Neural progenitor cell (in vitro differentiated cells): ENCODE results near the gene CDC42EP4. TPM values are rescaled to one million over a fixed set of nuclear protein-coding genes. Genes with fewer than 3 reads are reported as not detected.

Experiments
- DNase-seq: peaks from one replicate; pipeline ENCODE4 v3.0.0-alpha.2; 2016; ENCODE audit warnings: low spot score
- H2AFZ ChIP-seq: fragments of 200-600 bp; sonication (generic); replicated peaks from 2 replicates; pipeline ENCODE4 v1.6.1; 2016; ENCODE audit warnings: antibody characterized with exemption
- H3F3A ChIP-seq: fragments of 200-600 bp; sonication (generic); 2 replicates; pipeline ENCODE4 v1.6.1; 2016; ENCODE audit warnings: antibody characterized with exemption, low read depth
- H3K27ac ChIP-seq: fragments of 200-600 bp; sonication (generic); 2 replicates; pipeline ENCODE4 v1.5.1; 2016; ENCODE audit warnings: mild to moderate bottlenecking
- H3K27me3 ChIP-seq: fragments of 200-600 bp; sonication (generic); 2 replicates; pipeline ENCODE4 v1.6.1; 2016; ENCODE audit warnings: mild to moderate bottlenecking, moderate library complexity
- H3K36me3 ChIP-seq: fragments of 200-600 bp; sonication (generic); 2 replicates; pipeline ENCODE4 v1.5.1; 2016
- H3K4me1 ChIP-seq: fragments of 200-600 bp; sonication (generic); 2 replicates; pipeline ENCODE4 v1.6.1; 2016; ENCODE audit warnings: mixed run types
- H3K4me2 ChIP-seq: fragments of 200-600 bp; sonication (generic); 2 replicates; pipeline ENCODE4 v1.6.1; 2016
- H3K4me3 ChIP-seq: fragments of 200-600 bp; sonication (generic); 2 replicates; pipeline ENCODE4 v1.5.1; 2016
- H3K79me2 ChIP-seq: fragments of 200-600 bp; sonication (generic); 2 replicates; pipeline ENCODE4 v1.6.1; 2016; ENCODE audit warnings: low read depth
- H3K9ac ChIP-seq: fragments of 200-600 bp; sonication (generic); 2 replicates; pipeline ENCODE4 v1.6.1; 2016
- H3K9me3 ChIP-seq: fragments of 200-600 bp; sonication (generic); 2 replicates; pipeline ENCODE4 v1.5.1; 2016; ENCODE audit warnings: low read depth
- H4K20me1 ChIP-seq: fragments of 200-600 bp; sonication (generic); 2 replicates; pipeline ENCODE4 v1.6.1; 2016; ENCODE audit warnings: low read depth
- H3K27ac Mint-ChIP-seq: 3 replicates; pipeline ENCODE4 v1.8.0; 2021; ENCODE audit warnings: mixed read lengths
- H3K27me3 Mint-ChIP-seq: 2 replicates; pipeline ENCODE4 v1.8.0; 2022; ENCODE audit warnings: low read depth, mild to moderate bottlenecking, inconsistent platforms, moderate library complexity, mixed read lengths; ENCODE audit not compliant: insufficient read depth
- H3K36me3 Mint-ChIP-seq: 3 replicates; pipeline ENCODE4 v1.8.0; 2021; ENCODE audit warnings: mixed read lengths
- H3K4me1 Mint-ChIP-seq: 3 replicates; pipeline ENCODE4 v1.8.0; 2021; ENCODE audit warnings: mixed read lengths
- H3K4me3 Mint-ChIP-seq: 3 replicates; pipeline ENCODE4 v1.8.0; 2021; ENCODE audit warnings: mild to moderate bottlenecking, moderate library complexity, mixed read lengths
- H3K9me3 Mint-ChIP-seq: 3 replicates; pipeline ENCODE4 v1.8.0; 2020; ENCODE audit warnings: mixed read lengths
- CTCF ChIP-seq: fragments of 200-600 bp; sonication (generic); IDR thresholded peaks from 2 replicates; pipeline ENCODE4 v1.5.1; 2017; ENCODE audit warnings: antibody characterized with exemption, mild to moderate bottlenecking
- EZH2 ChIP-seq: fragments of 200-600 bp; sonication (generic); IDR thresholded peaks from 2 replicates; pipeline ENCODE4 v1.6.1; 2017; ENCODE audit warnings: antibody characterized with exemption, mild to moderate bottlenecking, moderate library complexity
- EZH2phosphoT487 ChIP-seq: fragments of 200-600 bp; sonication (generic); IDR thresholded peaks from 2 replicates; pipeline ENCODE4 v1.6.1; 2017; ENCODE audit warnings: antibody characterized with exemption
- total RNA-seq: library from RNA; depleted of rRNA; stranded (reverse); fragments of >200 nt; gene quantifications from 2 replicates; pipeline ENCODE4 v1.2.3, GENCODE V29; 2015; ENCODE audit warnings: low replicate concordance

CDC42EP4 gene
- total RNA-seq, 1 donor from 2014 or later: 10.8 TPM

DNA sequence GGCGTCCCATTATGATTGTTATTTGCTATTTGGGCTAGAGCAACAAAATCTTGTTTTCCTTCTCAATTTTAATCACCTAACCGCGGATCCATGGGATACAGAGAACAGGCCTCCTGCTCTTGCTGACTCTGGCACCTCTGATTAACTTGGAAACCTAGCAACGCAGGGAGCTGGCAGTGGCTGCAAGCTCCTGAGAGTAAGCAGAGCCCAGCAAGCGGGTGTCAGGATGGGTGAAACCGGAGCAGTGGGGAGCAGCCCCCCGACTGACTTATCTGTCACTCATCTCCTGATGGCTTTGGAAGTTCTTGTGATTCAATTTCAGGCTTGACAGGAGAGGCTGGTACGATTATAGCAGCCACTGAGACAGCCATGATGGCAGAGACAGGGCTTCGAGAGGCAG lies 45.5 kb upstream of the CDC42EP4 start:
- H3K27ac ChIP-seq: no peak overlapping the region
- Mint-ChIP-seq H3K9me3 (no peaks in the 10 kb centered on the region), H3K27me3 (peaks cover 4% of the 10 kb centered on the region), H3K36me3 (peaks cover 27% of the 10 kb centered on the region), H3K4me1 (peaks cover 27% of the 10 kb centered on the region), H3K27ac (no peak overlapping the region), H3K4me3 (no peak overlapping the region)
- H3K4me3 ChIP-seq: no peak overlapping the region
- H3K79me2 ChIP-seq: no peaks in the 10 kb centered on the region
- H3K36me3 ChIP-seq: no peaks in the 10 kb centered on the region
- peaks cover 33% of the 10 kb centered on the region for H4K20me1 ChIP-seq
- no peak overlapping the region for H3K4me2 ChIP-seq
- H3K27me3 ChIP-seq: no peaks in the 10 kb centered on the region
- peaks cover 31% of the 10 kb centered on the region for H3F3A ChIP-seq
- no peak overlapping the region for H2AFZ ChIP-seq
- H3K9me3 ChIP-seq: no peaks in the 10 kb centered on the region
- H3K9ac ChIP-seq: no peak overlapping the region
- TF ChIP-seq CTCF (no peak), EZH2phosphoT487 (no peak), EZH2 (no peak)
- no peak for DNase-seq
- H3K4me1 ChIP-seq: peaks cover 30% of the 10 kb centered on the region

DNA sequence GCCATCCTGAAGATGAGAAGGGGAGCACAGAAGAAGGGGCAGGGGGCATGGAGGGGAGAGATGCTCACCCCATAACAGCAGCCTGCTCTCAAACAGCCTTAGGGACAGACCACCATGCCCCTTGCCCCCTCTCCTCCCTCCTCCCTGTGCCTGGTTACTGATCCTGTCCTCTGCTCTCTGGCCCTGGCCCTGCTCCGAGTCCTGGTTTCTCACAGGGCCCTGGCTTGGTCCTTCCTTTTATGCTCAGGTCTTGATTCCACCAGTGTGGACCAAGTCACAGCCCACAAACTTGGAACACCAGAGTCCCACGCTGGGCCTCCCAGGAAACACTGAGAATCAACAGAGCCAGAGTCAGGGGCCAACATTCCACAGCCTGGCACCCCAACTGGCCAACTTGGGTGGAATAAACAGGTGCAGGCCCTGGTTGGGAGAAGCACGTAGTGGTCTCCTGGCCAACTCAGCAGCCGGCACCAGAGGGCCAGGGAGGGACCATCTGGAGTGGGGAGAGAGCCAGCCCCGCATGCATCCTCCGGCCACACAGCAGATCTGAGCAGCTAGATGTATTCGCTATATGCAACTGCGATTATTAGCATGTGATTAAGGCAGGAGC lies 44.9 kb upstream of the CDC42EP4 start:
- Histone ChIP-seq H3K79me2 (no peaks in the 10 kb centered on the region), H2AFZ (no peak overlapping the region), H3K36me3 (no peaks in the 10 kb centered on the region), H3K9ac (no peak overlapping the region), H3K4me1 (peaks cover 24% of the 10 kb centered on the region), H3K4me3 (no peak overlapping the region), H4K20me1 (peaks cover 27% of the 10 kb centered on the region), H3K9me3 (no peaks in the 10 kb centered on the region), H3K27ac (no peak overlapping the region), H3K27me3 (no peaks in the 10 kb centered on the region), H3F3A (peaks cover 25% of the 10 kb centered on the region), H3K4me2 (no peak overlapping the region)
- Mint-ChIP-seq H3K4me3 (no peak overlapping the region), H3K9me3 (no peaks in the 10 kb centered on the region), H3K27me3 (peaks cover 8% of the 10 kb centered on the region), H3K36me3 (peaks cover 31% of the 10 kb centered on the region), H3K4me1 (peaks cover 21% of the 10 kb centered on the region), H3K27ac (no peak overlapping the region)
- no peak for TF ChIP-seq EZH2
- DNase-seq: no peak

DNA sequence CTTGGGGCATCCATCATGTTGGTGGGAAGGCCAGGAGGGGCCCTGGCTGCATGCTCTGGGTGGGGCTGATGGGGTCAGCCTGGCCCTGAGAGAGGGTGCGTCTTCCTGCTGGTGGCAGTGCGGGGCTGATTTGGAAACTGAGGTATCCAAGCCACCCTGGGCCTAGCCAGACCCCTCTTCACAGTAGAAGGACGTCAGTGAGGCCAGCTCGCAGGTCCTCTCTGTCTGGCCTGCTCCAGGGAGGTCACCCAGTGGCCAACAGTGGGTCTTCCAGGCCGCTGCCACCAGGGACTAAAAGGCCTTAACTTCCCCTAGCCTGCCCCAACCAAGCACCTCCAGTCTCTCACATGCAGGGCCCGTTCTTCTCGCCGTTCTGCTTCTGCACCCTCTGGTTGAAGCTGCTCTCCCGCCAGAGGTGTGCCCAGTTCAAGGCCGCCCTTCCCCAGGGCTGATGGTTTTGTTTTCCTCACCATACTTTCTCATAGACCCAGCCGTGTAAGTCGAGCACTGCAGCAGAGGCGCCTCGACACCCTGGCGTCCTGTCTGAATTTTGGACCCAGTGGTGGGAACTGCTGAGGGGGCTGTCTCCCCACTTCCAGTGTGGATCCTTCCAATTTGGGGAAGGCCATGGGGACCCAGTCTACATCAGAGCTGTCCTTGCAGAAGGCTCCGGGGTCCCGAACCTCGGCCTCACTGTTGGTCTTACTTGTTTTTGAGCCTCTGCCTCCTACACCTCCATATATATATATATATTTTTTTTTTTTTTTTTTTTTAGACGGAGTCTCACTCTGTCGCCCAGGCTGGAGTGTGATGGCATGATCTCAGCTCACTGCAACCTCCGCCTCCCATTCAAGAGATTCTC lies 42.9 kb upstream of the CDC42EP4 start:
- Histone ChIP-seq H3K27ac (no peak overlapping the region), H3F3A (peaks cover 18% of the 10 kb centered on the region), H3K4me2 (no peak overlapping the region), H3K4me1 (peaks cover 12% of the 10 kb centered on the region), H3K79me2 (no peaks in the 10 kb centered on the region), H3K36me3 (no peaks in the 10 kb centered on the region), H2AFZ (no peak overlapping the region), H3K9me3 (no peaks in the 10 kb centered on the region), H4K20me1 (peaks cover 12% of the 10 kb centered on the region), H3K27me3 (no peaks in the 10 kb centered on the region), H3K4me3 (no peak overlapping the region), H3K9ac (no peak overlapping the region)
- H3K27me3 Mint-ChIP-seq: peaks cover 11% of the 10 kb centered on the region
- H3K36me3 Mint-ChIP-seq: peaks cover 38% of the 10 kb centered on the region
- DNase-seq: no peak
- peaks cover 3% of the 10 kb centered on the region for H3K9me3 Mint-ChIP-seq
- TF ChIP-seq CTCF: no peak
- no peak for TF ChIP-seq EZH2
- TF ChIP-seq EZH2phosphoT487: no peak
- H3K27ac Mint-ChIP-seq: no peak overlapping the region
- H3K4me3 Mint-ChIP-seq: no peak overlapping the region
- peaks cover 13% of the 10 kb centered on the region for H3K4me1 Mint-ChIP-seq

DNA sequence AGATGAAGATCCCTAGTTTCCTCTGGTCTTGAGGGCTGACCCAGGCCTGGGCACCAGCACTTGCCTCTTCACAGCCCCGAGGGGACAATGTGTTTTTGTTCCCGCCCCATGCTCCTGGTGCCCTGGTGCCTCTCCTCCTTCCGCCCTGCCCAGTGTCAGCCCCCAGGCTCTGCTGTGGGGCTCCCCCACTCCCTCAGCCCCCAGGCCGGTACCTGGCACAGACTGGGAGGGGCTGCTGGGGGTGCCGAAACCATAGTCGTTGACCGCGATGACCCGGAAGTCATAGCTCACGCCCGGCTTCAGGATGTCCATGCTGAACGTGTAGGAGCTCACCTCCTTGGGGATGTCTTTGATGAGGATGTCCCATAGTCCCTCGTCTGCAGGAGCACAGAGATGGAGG lies 40.5 kb upstream of the CDC42EP4 start:
- no peak for DNase-seq
- no peaks in the 10 kb centered on the region for H3K36me3 ChIP-seq
- H3K9ac ChIP-seq: no peak overlapping the region
- H4K20me1 ChIP-seq: peaks cover 7% of the 10 kb centered on the region
- peaks cover 11% of the 10 kb centered on the region for H3K27me3 Mint-ChIP-seq
- no peak overlapping the region for H3K4me3 Mint-ChIP-seq
- no peaks in the 10 kb centered on the region for H3K79me2 ChIP-seq
- H3K9me3 ChIP-seq: no peaks in the 10 kb centered on the region
- no peaks in the 10 kb centered on the region for H3K27me3 ChIP-seq
- H3K4me3 ChIP-seq: no peak overlapping the region
- H3K4me2 ChIP-seq: no peak overlapping the region
- H3K9me3 Mint-ChIP-seq: peaks cover 3% of the 10 kb centered on the region
- H2AFZ ChIP-seq: no peak overlapping the region
- peaks cover 25% of the 10 kb centered on the region for H3K4me1 ChIP-seq
- peaks cover 25% of the 10 kb centered on the region for H3F3A ChIP-seq
- peaks cover 42% of the 10 kb centered on the region for H3K36me3 Mint-ChIP-seq
- no peak for TF ChIP-seq CTCF
- no peak for TF ChIP-seq EZH2phosphoT487
- TF ChIP-seq EZH2: no peak
- H3K27ac ChIP-seq: no peak overlapping the region
- no peak overlapping the region for H3K27ac Mint-ChIP-seq
- peaks cover 35% of the 10 kb centered on the region for H3K4me1 Mint-ChIP-seq
